ENCODE data around the gene CHMP1B. TPM values are rescaled to one million over a fixed set of nuclear protein-coding genes. Genes with fewer than 3 reads are reported as not detected.

Gene CHMP1B
- polyA plus RNA-seq, 1 donor from 2014 or later = 106 TPM

DNA sequence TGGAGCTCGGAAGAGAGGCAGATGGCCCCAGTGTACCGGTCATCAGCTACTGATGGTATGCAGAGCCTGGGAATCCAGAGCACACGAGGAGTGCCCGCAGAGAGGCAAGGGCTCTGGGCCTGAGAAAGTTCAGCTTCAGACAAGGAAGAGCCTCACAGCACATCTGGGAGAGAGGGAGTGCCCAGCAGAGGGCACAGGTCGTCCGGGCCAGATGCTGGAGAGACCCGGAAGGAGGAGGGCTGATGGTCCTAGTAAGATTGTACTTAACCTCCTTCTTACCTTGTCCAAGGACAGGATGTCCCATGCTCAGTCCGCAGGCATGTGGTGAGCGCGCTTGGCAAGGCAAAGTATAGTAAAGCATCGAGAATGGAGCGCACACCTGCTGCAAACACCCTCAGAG lies 24.4 kb upstream of the CHMP1B start:
- TF ChIP-seq, protein P1, sequence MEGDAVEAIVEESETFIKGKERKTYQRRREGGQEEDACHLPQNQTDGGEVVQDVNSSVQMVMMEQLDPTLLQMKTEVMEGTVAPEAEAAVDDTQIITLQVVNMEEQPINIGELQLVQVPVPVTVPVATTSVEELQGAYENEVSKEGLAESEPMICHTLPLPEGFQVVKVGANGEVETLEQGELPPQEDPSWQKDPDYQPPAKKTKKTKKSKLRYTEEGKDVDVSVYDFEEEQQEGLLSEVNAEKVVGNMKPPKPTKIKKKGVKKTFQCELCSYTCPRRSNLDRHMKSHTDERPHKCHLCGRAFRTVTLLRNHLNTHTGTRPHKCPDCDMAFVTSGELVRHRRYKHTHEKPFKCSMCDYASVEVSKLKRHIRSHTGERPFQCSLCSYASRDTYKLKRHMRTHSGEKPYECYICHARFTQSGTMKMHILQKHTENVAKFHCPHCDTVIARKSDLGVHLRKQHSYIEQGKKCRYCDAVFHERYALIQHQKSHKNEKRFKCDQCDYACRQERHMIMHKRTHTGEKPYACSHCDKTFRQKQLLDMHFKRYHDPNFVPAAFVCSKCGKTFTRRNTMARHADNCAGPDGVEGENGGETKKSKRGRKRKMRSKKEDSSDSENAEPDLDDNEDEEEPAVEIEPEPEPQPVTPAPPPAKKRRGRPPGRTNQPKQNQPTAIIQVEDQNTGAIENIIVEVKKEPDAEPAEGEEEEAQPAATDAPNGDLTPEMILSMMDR (IDR thresholded peaks at IDR 0.05; ENCODE audit: poor library complexity, severe bottlenecking) = no peak
- TF ChIP-seq EZH2 (IDR thresholded peaks at IDR 0.05; ENCODE audit: borderline replicate concordance, insufficient read depth, low read length, poor library complexity, severe bottlenecking) = no peak
- TF ChIP-seq EP300 (conservative IDR thresholded peaks at IDR 0.05; ENCODE audit: poor library complexity, severe bottlenecking) = no peak
- no peak for TF ChIP-seq POLR2AphosphoS5 (IDR thresholded peaks at IDR 0.05)
- TF ChIP-seq RAD21 (conservative IDR thresholded peaks at IDR 0.05) = no peak
- TF ChIP-seq, protein P2, sequence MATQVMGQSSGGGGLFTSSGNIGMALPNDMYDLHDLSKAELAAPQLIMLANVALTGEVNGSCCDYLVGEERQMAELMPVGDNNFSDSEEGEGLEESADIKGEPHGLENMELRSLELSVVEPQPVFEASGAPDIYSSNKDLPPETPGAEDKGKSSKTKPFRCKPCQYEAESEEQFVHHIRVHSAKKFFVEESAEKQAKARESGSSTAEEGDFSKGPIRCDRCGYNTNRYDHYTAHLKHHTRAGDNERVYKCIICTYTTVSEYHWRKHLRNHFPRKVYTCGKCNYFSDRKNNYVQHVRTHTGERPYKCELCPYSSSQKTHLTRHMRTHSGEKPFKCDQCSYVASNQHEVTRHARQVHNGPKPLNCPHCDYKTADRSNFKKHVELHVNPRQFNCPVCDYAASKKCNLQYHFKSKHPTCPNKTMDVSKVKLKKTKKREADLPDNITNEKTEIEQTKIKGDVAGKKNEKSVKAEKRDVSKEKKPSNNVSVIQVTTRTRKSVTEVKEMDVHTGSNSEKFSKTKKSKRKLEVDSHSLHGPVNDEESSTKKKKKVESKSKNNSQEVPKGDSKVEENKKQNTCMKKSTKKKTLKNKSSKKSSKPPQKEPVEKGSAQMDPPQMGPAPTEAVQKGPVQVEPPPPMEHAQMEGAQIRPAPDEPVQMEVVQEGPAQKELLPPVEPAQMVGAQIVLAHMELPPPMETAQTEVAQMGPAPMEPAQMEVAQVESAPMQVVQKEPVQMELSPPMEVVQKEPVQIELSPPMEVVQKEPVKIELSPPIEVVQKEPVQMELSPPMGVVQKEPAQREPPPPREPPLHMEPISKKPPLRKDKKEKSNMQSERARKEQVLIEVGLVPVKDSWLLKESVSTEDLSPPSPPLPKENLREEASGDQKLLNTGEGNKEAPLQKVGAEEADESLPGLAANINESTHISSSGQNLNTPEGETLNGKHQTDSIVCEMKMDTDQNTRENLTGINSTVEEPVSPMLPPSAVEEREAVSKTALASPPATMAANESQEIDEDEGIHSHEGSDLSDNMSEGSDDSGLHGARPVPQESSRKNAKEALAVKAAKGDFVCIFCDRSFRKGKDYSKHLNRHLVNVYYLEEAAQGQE (IDR thresholded peaks at IDR 0.05; ENCODE audit: borderline replicate concordance) = no peak
- H3K9me3 ChIP-seq (ENCODE audit: low read length) = no peaks in the 10 kb centered on the region
- no peak overlapping the region for H3K4me3 ChIP-seq (ENCODE audit: low read length)
- H2AFZ ChIP-seq (ENCODE audit: low read depth, low read length) = no peak overlapping the region
- no peaks in the 10 kb centered on the region for H3K27me3 ChIP-seq (ENCODE audit: insufficient read depth, low read depth, low read length)
- H3F3A ChIP-seq (ENCODE audit: insufficient read depth, low read length, poor library complexity, severe bottlenecking) = no peaks in the 10 kb centered on the region
- no peak overlapping the region for H3K4me2 ChIP-seq (ENCODE audit: low read length)
- H3K9me2 ChIP-seq (ENCODE audit: insufficient read depth, low read length) = no peaks in the 10 kb centered on the region
- H4K20me1 ChIP-seq (ENCODE audit: insufficient read depth) = no peaks in the 10 kb centered on the region
- H3K36me3 ChIP-seq (ENCODE audit: insufficient read depth, low read length) = no peaks in the 10 kb centered on the region
- no peak overlapping the region for H3K27ac ChIP-seq (ENCODE audit: low read length)
- no peak overlapping the region for H3K9ac ChIP-seq (ENCODE audit: low read length)
- H3K79me2 ChIP-seq (replicated peaks; ENCODE audit: insufficient read depth, low read length) = no peaks in the 10 kb centered on the region

- no peak overlapping the region for H3K4me3 ChIP-seq (ENCODE audit: low read length)
- H3K79me2 ChIP-seq (replicated peaks; ENCODE audit: insufficient read depth, low read length) = no peaks in the 10 kb centered on the region
- no peak for TF ChIP-seq SMC3 (conservative IDR thresholded peaks at IDR 0.05; ENCODE audit: poor library complexity)
- TF ChIP-seq EP300 (conservative IDR thresholded peaks at IDR 0.05; ENCODE audit: poor library complexity, severe bottlenecking) = no peak
- no peak for TF ChIP-seq POLR2AphosphoS5 (IDR thresholded peaks at IDR 0.05)
- TF ChIP-seq MXI1 (conservative IDR thresholded peaks at IDR 0.05; ENCODE audit: poor library complexity, severe bottlenecking) = no peak
- no peak for TF ChIP-seq TAF1 (IDR thresholded peaks at IDR 0.05; ENCODE audit: low read depth)
- TF ChIP-seq EZH2 (IDR thresholded peaks at IDR 0.05; ENCODE audit: borderline replicate concordance, insufficient read depth, low read length, poor library complexity, severe bottlenecking) = no peak
- no peak for TF ChIP-seq RAD21 (conservative IDR thresholded peaks at IDR 0.05)
- TF ChIP-seq, protein P2 (IDR thresholded peaks at IDR 0.05; ENCODE audit: borderline replicate concordance) = no peak
- TF ChIP-seq, protein P1 (IDR thresholded peaks at IDR 0.05; ENCODE audit: poor library complexity, severe bottlenecking) = no peak
- H3K36me3 ChIP-seq (ENCODE audit: insufficient read depth, low read length) = no peaks in the 10 kb centered on the region
- no peaks in the 10 kb centered on the region for H3F3A ChIP-seq (ENCODE audit: insufficient read depth, low read length, poor library complexity, severe bottlenecking)
- no peak overlapping the region for H3K27ac ChIP-seq (ENCODE audit: low read length)
- no peaks in the 10 kb centered on the region for H3K9me2 ChIP-seq (ENCODE audit: insufficient read depth, low read length)
- no peak overlapping the region for H3K4me2 ChIP-seq (ENCODE audit: low read length)
- H3K9ac ChIP-seq (ENCODE audit: low read length) = no peak overlapping the region
- H4K20me1 ChIP-seq (ENCODE audit: insufficient read depth) = no peaks in the 10 kb centered on the region
- H3K27me3 ChIP-seq (ENCODE audit: insufficient read depth, low read depth, low read length) = no peaks in the 10 kb centered on the region
- no peak overlapping the region for H2AFZ ChIP-seq (ENCODE audit: low read depth, low read length)
- H3K9me3 ChIP-seq (ENCODE audit: low read length) = no peaks in the 10 kb centered on the region
Observed at GRCh38 chr18:11828786-11829432, 22.3 kb upstream of the CHMP1B start.
